ENCODE measurements around the gene CEP350. TPM values are rescaled to one million over a fixed set of nuclear protein-coding genes. Genes with fewer than 3 reads are reported as not detected.

CEP350 gene
- total RNA-seq, 1 donor from 2014 or later: 37.8 TPM

DNA sequence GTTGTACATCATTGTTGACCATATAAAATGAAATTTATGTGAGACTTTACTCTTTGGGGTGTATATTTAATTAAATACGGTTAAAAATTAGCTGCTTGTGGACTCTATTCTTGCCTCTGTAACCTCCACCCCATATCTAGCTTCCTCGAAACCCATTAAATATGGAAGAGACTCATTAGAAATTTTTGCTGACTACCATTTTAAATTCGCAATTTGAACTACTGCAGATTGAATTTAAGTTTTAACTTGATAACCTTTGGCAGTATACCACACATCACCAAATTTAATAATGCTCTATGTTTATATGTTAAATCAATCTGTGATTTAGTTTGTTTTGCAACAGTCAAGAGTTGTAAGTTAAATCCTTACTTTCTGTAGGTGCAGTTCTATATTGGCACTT, 111.5 kb downstream of the CEP350 start:
- no peaks in the 10 kb centered on the region for H3K27me3 ChIP-seq
- H3K27ac ChIP-seq: no peak overlapping the region
- no peak for DNase-seq (ENCODE audit: low spot score in 2 of 2)
- H3K36me3 ChIP-seq: peaks cover 42 to 96% of the 10 kb centered on the region in 2 donors
- TF ChIP-seq, protein P1, sequence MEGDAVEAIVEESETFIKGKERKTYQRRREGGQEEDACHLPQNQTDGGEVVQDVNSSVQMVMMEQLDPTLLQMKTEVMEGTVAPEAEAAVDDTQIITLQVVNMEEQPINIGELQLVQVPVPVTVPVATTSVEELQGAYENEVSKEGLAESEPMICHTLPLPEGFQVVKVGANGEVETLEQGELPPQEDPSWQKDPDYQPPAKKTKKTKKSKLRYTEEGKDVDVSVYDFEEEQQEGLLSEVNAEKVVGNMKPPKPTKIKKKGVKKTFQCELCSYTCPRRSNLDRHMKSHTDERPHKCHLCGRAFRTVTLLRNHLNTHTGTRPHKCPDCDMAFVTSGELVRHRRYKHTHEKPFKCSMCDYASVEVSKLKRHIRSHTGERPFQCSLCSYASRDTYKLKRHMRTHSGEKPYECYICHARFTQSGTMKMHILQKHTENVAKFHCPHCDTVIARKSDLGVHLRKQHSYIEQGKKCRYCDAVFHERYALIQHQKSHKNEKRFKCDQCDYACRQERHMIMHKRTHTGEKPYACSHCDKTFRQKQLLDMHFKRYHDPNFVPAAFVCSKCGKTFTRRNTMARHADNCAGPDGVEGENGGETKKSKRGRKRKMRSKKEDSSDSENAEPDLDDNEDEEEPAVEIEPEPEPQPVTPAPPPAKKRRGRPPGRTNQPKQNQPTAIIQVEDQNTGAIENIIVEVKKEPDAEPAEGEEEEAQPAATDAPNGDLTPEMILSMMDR (IDR thresholded peaks at IDR 0.05): no peak
- H3K4me3 ChIP-seq: no peak overlapping the region
- intact Hi-C loops (cut with DNase I): no loop called here
- H3K9me3 ChIP-seq: no peaks in the 10 kb centered on the region
- no peaks in the 10 kb centered on the region for H3K4me1 ChIP-seq

DNA sequence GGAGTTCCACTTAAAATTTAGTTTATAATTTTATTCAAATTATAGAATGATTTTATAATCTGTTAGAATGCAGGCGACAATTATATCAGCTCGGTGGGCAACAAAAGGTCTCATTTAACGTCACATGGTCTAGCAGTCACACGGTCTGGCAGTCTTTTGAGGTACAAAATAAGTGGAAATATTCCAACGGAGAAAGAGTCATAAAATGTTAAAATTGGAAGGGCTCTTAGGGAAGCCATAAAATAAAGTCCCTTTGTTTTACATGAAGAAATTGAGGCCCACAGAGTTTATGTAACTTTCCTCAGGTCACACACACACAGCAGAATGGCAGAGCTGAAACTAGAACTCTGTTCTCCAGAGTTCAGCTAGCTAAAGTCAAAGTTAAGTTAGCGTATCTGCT, 115.7 kb downstream of the CEP350 start:
- Histone ChIP-seq H3K4me1 (no peaks in the 10 kb centered on the region), H3K36me3 (peaks cover 33 to 71% of the 10 kb centered on the region in 2 donors), H3K27me3 (no peaks in the 10 kb centered on the region), H3K27ac (no peak overlapping the region), H3K9me3 (no peaks in the 10 kb centered on the region), H3K4me3 (no peak overlapping the region)
- TF ChIP-seq, protein P1 (IDR thresholded peaks at IDR 0.05): no peak
- DNase-seq (ENCODE audit: low spot score in 2 of 2): no peak
- intact Hi-C loops (cut with DNase I): no loop called here

DNA sequence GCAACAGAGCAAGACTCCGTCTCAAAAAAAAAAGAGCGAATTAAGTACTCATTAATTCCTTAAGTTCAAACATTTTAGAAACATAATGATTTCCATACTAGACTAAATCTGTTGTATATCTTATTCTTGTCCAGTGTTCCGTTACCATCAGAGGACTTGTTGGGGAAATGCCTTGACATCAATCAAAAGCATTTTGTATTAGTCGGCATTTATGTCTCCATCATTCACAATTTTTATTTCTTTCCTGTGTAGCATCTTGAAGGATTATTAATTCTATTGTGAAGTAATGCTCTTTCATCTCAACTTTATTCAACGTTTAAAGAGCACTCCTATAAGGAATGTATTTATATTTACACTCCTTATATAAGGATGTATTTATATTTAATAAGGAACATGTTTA, 117.1 kb downstream of the CEP350 start:
- TF ChIP-seq, protein P1 (IDR thresholded peaks at IDR 0.05): no peak
- no peak overlapping the region for H3K4me3 ChIP-seq
- H3K27ac ChIP-seq: no peak overlapping the region
- DNase-seq (ENCODE audit: low spot score in 2 of 2): no peak
- no peaks in the 10 kb centered on the region for H3K9me3 ChIP-seq
- no peaks in the 10 kb centered on the region for H3K27me3 ChIP-seq
- H3K36me3 ChIP-seq: peaks cover 46 to 72% of the 10 kb centered on the region in 2 donors
- H3K4me1 ChIP-seq: no peaks in the 10 kb centered on the region
- intact Hi-C loops (cut with DNase I): no loop called here

DNA sequence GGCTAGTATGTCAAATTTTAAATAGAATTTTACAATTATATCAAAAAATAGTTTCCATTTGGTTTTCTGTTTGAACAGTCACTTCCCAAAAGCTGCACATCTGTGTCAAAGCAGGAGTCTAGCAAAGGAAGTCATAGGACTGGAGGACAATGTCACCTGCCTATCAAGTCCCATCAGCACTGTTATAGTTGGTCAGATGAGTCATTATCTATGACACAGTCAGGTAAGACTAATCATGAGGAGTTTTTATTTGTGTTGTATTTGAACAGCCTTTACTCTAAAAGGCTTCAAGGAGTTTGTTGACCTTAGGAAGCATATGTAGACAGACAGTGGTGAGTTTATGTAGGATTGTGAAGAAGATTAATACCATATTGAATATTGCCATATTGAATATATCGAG, 125.8 kb downstream of the CEP350 start:
- H3K36me3 ChIP-seq: peaks cover 60 to 62% of the 10 kb centered on the region in 2 donors

DNA sequence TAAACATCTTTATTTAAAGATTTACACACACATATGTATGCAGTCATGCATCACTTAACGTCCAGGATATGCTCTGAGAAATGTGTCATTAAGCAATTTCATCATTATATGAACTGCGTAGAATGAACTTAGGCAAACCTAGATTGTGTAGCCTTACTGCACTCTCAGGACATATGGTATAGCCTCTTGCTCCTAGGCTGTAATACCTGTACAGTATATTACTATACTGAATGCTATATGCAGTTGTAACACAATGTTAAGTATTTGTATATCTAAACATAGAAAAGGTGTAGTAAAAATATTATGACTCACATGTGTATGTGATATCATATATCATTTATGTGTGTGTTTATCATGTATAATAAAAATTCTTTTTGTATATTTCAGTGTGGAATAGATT, 126.9 kb downstream of the CEP350 start:
- Histone ChIP-seq H3K9me3 (no peaks in the 10 kb centered on the region), H3K4me1 (no peaks in the 10 kb centered on the region), H3K27me3 (no peaks in the 10 kb centered on the region), H3K27ac (no peak overlapping the region), H3K4me3 (no peak overlapping the region), H3K36me3 (peaks cover 58 to 62% of the 10 kb centered on the region in 2 donors)
- no peak for DNase-seq (ENCODE audit: low spot score in 2 of 2)
- TF ChIP-seq, protein P1 (IDR thresholded peaks at IDR 0.05): no peak
- intact Hi-C loops (cut with DNase I): no loop called here

More for the DNA sequence above, 125.8 kb downstream of the CEP350 start:
- intact Hi-C loops (cut with DNase I): no loop called here
- no peak for DNase-seq (ENCODE audit: low spot score in 2 of 2)
- Histone ChIP-seq H3K27me3 (no peaks in the 10 kb centered on the region), H3K4me3 (no peak overlapping the region), H3K27ac (no peak overlapping the region), H3K4me1 (no peaks in the 10 kb centered on the region), H3K9me3 (no peaks in the 10 kb centered on the region)
- TF ChIP-seq, protein P1 (IDR thresholded peaks at IDR 0.05): no peak

DNA sequence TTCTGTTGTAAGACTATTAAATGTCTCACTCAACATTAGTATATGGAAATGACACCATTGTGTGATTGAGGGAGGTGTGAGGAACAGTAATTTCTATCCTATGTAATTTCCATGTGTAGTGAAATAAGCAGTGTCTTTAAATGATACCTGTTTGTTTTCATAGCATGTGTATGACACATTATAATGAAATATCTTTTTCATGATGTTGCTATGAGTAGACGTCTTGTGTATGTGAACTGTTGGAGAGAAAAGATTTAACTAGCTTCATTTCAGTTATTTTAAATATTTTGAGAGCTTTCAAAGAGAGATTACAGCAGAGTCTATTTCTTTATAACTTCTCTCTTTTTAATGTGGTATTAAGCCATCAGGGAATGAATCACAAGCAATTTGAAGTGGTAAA, 128.6 kb downstream of the CEP350 start:
- H3K27me3 ChIP-seq: no peaks in the 10 kb centered on the region
- intact Hi-C loops (cut with DNase I): no loop called here
- H3K36me3 ChIP-seq: peaks cover 54% of the 10 kb centered on the region in 2 donors

More for the DNA sequence above, 128.6 kb downstream of the CEP350 start:
- no peak overlapping the region for H3K27ac ChIP-seq
- H3K4me1 ChIP-seq: no peaks in the 10 kb centered on the region
- no peaks in the 10 kb centered on the region for H3K9me3 ChIP-seq
- H3K4me3 ChIP-seq: no peak overlapping the region
- TF ChIP-seq, protein P1 (IDR thresholded peaks at IDR 0.05): no peak
- no peak for DNase-seq (ENCODE audit: low spot score in 2 of 2)
